Endothelial cell of umbilical vein (primary cell): ENCODE results near the gene PLA2G12B. TPM values are rescaled to one million over a fixed set of nuclear protein-coding genes. Genes with fewer than 3 reads are reported as not detected.

ENCODE experiments used
- BruUV-seq: library from RNA; stranded (reverse); fragments of 400-500 nt; replicated peaks from 2 replicates; lab custom pipeline; 2021; lab: Mats Ljungman, UMichigan
- CTCF ChIA-PET: fragments of 300-600, 350-600 bp; sonication (Branson Sonifier 250); formaldehyde crosslinking; loops from one replicate; lab custom pipeline; 2021; ENCODE audit warnings: antibody characterized with exemption, inconsistent platforms; lab: Charles Lee
- POLR2A ChIA-PET: fragments of 300-600, 350-600 bp; sonication (Branson Sonifier 250); formaldehyde crosslinking; loops from one replicate; lab custom pipeline; 2021; ENCODE audit warnings: antibody characterized with exemption, inconsistent platforms; lab: Charles Lee
- DNase-seq: peaks from one replicate; pipeline ENCODE4 v3.0.0-alpha.2; 2011; ENCODE audit warnings: low read depth, low spot score
- FAIRE-seq: peaks from 2 replicates; lab custom pipeline; 2011; peaks lifted over from hg19 to GRCh38; lab: Jason Lieb, UNC
- H2AFZ ChIP-seq: 2 replicates; pipeline ENCODE4 v1.6.0; 2012; ENCODE audit warnings: low read depth, low read length, control low read depth, inconsistent platforms
- H3K27ac ChIP-seq: 2 replicates; pipeline ENCODE4 v1.5.1; 2011; ENCODE audit warnings: low read depth, mild to moderate bottlenecking, control low read depth, low read length, moderate library complexity; ENCODE audit not compliant: insufficient read depth
- H3K27me3 ChIP-seq, 2 experiments: 2 replicates each; pipeline versions ENCODE4 v1.6.0 to v1.6.1; 2011; ENCODE audit warnings: low read length in 2 of 2, mixed read lengths in 1 of 2; ENCODE audit not compliant: control insufficient read depth in 2 of 2, insufficient read depth in 2 of 2
- H3K36me3 ChIP-seq, 2 experiments: 2 replicates in 1 of 2; 3 replicates in 1 of 2; pipeline ENCODE4 v1.5.1; 2011; ENCODE audit warnings: low read length in 2 of 2, mild to moderate bottlenecking in 1 of 2, moderate library complexity in 1 of 2; ENCODE audit not compliant: control insufficient read depth in 2 of 2, insufficient read depth in 2 of 2; ENCODE audit errors: extremely low read depth in 1 of 2
- H3K4me1 ChIP-seq: 3 replicates; pipeline ENCODE4 v1.5.1; 2011; ENCODE audit warnings: mild to moderate bottlenecking, low read length; ENCODE audit not compliant: control insufficient read depth, insufficient read depth; ENCODE audit errors: extremely low read depth
- H3K4me2 ChIP-seq: 2 replicates; pipeline ENCODE4 v1.6.1; 2011; ENCODE audit warnings: low read length, control low read depth, mixed read lengths; ENCODE audit not compliant: insufficient read depth
- H3K4me3 ChIP-seq, 3 experiments: fragments of 200-600 bp in 1 of 3; sonication (generic), shearing (Covaris generic) in 1 of 3; replicated peaks in 1 of 3; 2 replicates each; pipeline ENCODE4 v1.5.1; 2011 to 2016; ENCODE audit warnings: control low read depth in 3 of 3, low read length in 3 of 3, mild to moderate bottlenecking in 2 of 3, inconsistent platforms in 1 of 3, low read depth in 1 of 3, moderate library complexity in 1 of 3; ENCODE audit not compliant: insufficient read depth in 1 of 3
- H3K79me2 ChIP-seq: 2 replicates; pipeline ENCODE4 v1.6.0; 2012; ENCODE audit warnings: low read length, inconsistent platforms; ENCODE audit not compliant: control insufficient read depth, insufficient read depth
- H3K9ac ChIP-seq: replicated peaks from 2 replicates; pipeline ENCODE3; 2011; ENCODE audit warnings: low read length, control low read depth; ENCODE audit not compliant: insufficient read depth; ENCODE audit errors: extremely low read depth
- H3K9me1 ChIP-seq: replicated peaks from 3 replicates; pipeline ENCODE4 v1.6.0; 2011; ENCODE audit warnings: mild to moderate bottlenecking, low read length; ENCODE audit not compliant: control insufficient read depth, insufficient read depth; ENCODE audit errors: extremely low read depth
- H3K9me3 ChIP-seq: replicated peaks from 2 replicates; pipeline ENCODE4 v1.5.1; 2012; ENCODE audit warnings: low read length, inconsistent platforms; ENCODE audit not compliant: control insufficient read depth, insufficient read depth
- H4K20me1 ChIP-seq: replicated peaks from 2 replicates; pipeline ENCODE3; 2011; ENCODE audit warnings: mild to moderate bottlenecking, low read length; ENCODE audit not compliant: control insufficient read depth, insufficient read depth; ENCODE audit errors: extremely low read depth
- EZH2 ChIP-seq: IDR thresholded peaks from 2 replicates; pipeline ENCODE4 v1.6.1; 2012; ENCODE audit warnings: borderline replicate concordance, low read depth, mild to moderate bottlenecking, moderate library complexity, low read length, inconsistent platforms; ENCODE audit not compliant: severe bottlenecking
- FOS ChIP-seq: IDR thresholded peaks from 2 replicates; pipeline ENCODE4 v1.6.1; 2011; ENCODE audit warnings: mild to moderate bottlenecking, low read length, moderate library complexity, borderline replicate concordance; ENCODE audit not compliant: insufficient read depth
- GATA2 ChIP-seq: IDR thresholded peaks from 2 replicates; pipeline ENCODE4 v1.7.0; 2011; ENCODE audit warnings: low read depth, mild to moderate bottlenecking, moderate library complexity, mixed read lengths, low read length; ENCODE audit not compliant: insufficient read length, insufficient read depth
- JUN ChIP-seq: IDR thresholded peaks from 2 replicates; pipeline ENCODE4 v1.6.1; 2011; ENCODE audit warnings: borderline replicate concordance, low read depth; ENCODE audit not compliant: insufficient read length, insufficient read depth
- MYC ChIP-seq: IDR thresholded peaks from one replicate; pipeline ENCODE4 v1.6.1; 2011; ENCODE audit warnings: mild to moderate bottlenecking, low read depth, low read length
- POLR2A ChIP-seq: IDR thresholded peaks from 2 replicates; pipeline ENCODE4 v1.6.1; 2012; ENCODE audit warnings: low read depth, mild to moderate bottlenecking, control low read depth, low read length
- POLR2AphosphoS5 ChIP-seq: IDR thresholded peaks from 2 replicates; pipeline ENCODE4 v1.6.1; 2012; ENCODE audit warnings: low read depth, mild to moderate bottlenecking, control low read depth, low read length, moderate library complexity; ENCODE audit not compliant: insufficient read depth
- dilution Hi-C: fragments of 300-500 bp; cut with MboI; formaldehyde crosslinking; loops from one replicate; pipeline ENCODE4 v1.15.0; 2019; ENCODE audit warnings: low sequenced_read_pairs; ENCODE audit not compliant: extremely low pct_ligation_motif_present
- intact Hi-C: fragments of 100-400 bp; cut with micrococcal nuclease; formaldehyde crosslinking; loops from one replicate; pipeline ENCODE4 v1.10.0; 2022
- polyA plus RNA-seq, 4 experiments: library from polyadenylated mRNA; depleted of rRNA in 3 of 4; stranded (reverse) in 3 of 4; unstranded in 1 of 4; fragments of >200 nt; gene quantifications; 2 replicates each; pipeline versions ENCODE4 v1.2.1 to v1.2.3, GENCODE V29; 2011 to 2012; ENCODE audit warnings: missing spikeins in 1 of 4
- total RNA-seq: library from RNA; stranded (reverse); gene quantifications from 2 replicates; pipeline ENCODE4 v1.2.3, GENCODE V29; 2021
- TF ChIP-seq, protein P1 (sequence below), 2 donors: IDR thresholded peaks; 1 replicate in 1 of 2; 2 replicates in 1 of 2; pipeline ENCODE4 v1.5.1; 2011; ENCODE audit warnings: low read length in 2 of 2, mild to moderate bottlenecking in 2 of 2, moderate library complexity in 2 of 2, control low read depth in 1 of 2, inconsistent platforms in 1 of 2, low read depth in 1 of 2; ENCODE audit not compliant: insufficient read depth in 1 of 2; ENCODE audit errors: extremely low read depth in 1 of 2

The PLA2G12B gene
- total and polyA plus RNA-seq, 2 donors (not counting 3 experiments of a cell fraction or from before 2014, with no cell fraction given): not detected

DNA sequence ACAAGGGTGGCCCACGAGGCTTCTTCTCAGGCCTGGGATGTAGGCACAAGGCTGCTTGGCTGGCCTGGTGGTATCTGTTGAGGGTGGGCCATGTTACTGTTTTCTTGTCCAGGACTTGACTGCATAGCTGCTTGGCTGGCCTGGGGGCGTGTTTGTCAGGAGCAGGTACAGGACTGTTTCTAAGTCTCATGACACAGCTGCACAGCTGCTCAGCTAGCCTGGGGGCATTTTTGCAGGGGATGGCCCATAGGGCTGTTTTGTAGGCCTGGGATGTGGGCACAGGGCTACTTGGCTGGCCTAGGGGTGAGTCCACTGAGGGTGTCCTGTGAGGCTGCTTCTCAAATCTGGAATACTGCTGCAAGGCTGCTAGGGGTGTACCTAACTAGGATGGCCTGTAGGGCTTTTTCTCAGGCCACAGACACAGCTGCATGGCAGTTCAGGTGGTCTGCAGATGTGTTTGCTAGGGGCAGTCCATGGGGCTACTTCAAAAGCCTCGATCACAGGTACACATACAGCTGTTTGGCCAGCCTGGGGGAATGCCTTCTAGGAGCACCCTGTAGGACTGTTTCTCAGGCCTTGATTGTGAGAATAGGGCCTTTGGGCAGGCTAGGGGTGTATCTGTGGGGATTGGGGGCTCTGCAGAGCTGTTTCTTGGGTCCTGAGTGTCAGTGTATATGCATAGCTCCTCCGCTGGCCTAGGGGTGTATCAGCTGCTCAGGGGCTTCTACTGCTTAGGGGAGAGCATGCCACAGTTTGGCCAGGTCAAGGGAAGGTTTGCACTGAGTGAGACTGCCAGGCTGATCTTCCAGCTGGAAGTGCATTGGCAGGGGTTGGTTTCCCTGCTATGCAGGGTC lies 26.6 kb upstream of the PLA2G12B start:
- Histone ChIP-seq H3K79me2 (no peaks in the 10 kb centered on the region), H3K4me3 (no peak overlapping the region), H3K27ac (no peak overlapping the region), H3K36me3 (no peaks in the 10 kb centered on the region), H3K27me3 (no peaks in the 10 kb centered on the region), H3K9me1 (no peaks in the 10 kb centered on the region), H3K9ac (no peak overlapping the region), H4K20me1 (no peaks in the 10 kb centered on the region), H3K4me2 (no peak overlapping the region), H2AFZ (no peak overlapping the region), H3K9me3 (no peaks in the 10 kb centered on the region), H3K4me1 (no peaks in the 10 kb centered on the region)
- TF ChIP-seq POLR2AphosphoS5: no peak
- no peak for TF ChIP-seq JUN
- TF ChIP-seq POLR2A: no peak
- TF ChIP-seq, protein P1, sequence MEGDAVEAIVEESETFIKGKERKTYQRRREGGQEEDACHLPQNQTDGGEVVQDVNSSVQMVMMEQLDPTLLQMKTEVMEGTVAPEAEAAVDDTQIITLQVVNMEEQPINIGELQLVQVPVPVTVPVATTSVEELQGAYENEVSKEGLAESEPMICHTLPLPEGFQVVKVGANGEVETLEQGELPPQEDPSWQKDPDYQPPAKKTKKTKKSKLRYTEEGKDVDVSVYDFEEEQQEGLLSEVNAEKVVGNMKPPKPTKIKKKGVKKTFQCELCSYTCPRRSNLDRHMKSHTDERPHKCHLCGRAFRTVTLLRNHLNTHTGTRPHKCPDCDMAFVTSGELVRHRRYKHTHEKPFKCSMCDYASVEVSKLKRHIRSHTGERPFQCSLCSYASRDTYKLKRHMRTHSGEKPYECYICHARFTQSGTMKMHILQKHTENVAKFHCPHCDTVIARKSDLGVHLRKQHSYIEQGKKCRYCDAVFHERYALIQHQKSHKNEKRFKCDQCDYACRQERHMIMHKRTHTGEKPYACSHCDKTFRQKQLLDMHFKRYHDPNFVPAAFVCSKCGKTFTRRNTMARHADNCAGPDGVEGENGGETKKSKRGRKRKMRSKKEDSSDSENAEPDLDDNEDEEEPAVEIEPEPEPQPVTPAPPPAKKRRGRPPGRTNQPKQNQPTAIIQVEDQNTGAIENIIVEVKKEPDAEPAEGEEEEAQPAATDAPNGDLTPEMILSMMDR (IDR thresholded peaks at IDR 0.05; ENCODE audit: extremely low read depth in 1 of 2, insufficient read depth in 1 of 2, low read depth in 1 of 2, low read length in 2 of 2): no peak
- no peak for TF ChIP-seq EZH2
- TF ChIP-seq MYC: no peak
- no peak for TF ChIP-seq GATA2
- no peak for TF ChIP-seq FOS
- CTCF ChIA-PET: no interaction called here
- intact Hi-C loops (no loop called here), dilution Hi-C loops (no loop called here)
- no TSS peak for BruUV-seq
- POLR2A ChIA-PET: no interaction called here
- FAIRE-seq (no peak), DNase-seq (no peak)
